ENCODE measurements around the gene FRAS1. TPM values are rescaled to one million over a fixed set of nuclear protein-coding genes. Genes with fewer than 3 reads are reported as not detected.

The FRAS1 gene
- total and polyA plus RNA-seq, 2 donors (not counting 3 experiments of a cell fraction or from before 2014, with no cell fraction given): 1.4 to 3.6 TPM

DNA sequence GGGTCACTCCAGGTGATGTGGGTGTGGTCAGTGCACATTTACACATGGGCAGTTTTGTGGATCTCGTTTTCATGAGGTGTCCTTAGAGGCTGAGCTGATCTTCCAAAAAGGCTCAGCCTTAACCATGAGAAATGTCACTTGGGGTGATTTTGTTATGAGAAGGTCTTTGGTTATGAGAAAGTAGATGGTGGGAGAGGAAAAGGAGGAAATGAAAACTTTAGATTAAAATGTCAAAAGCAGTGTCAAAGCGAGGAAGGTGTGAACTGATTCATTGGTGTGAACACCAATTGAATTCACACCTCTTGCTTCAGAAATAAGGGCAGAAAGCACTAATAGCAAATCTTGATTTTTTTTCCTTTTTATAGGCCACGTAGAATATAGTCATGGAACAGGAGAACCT, 394.3 kb downstream of the FRAS1 start:
- dilution Hi-C loops (cut with MboI; ENCODE audit: extremely low pct_ligation_motif_present, low sequenced_read_pairs) (no loop called here), intact Hi-C loops (cut with micrococcal nuclease) (no loop called here)
- FAIRE-seq (no peak), DNase-seq (ENCODE audit: low read depth, low spot score) (no peak)
- Histone ChIP-seq H3K4me1 (ENCODE audit: control insufficient read depth, extremely low read depth, insufficient read depth, low read length) (no peaks in the 10 kb centered on the region), H3K27ac (ENCODE audit: insufficient read depth, low read depth, low read length) (no peak overlapping the region), H3K9me1 (replicated peaks; ENCODE audit: control insufficient read depth, extremely low read depth, insufficient read depth, low read length) (no peaks in the 10 kb centered on the region), H2AFZ (ENCODE audit: low read depth, low read length) (no peak overlapping the region), H3K9ac (replicated peaks; ENCODE audit: extremely low read depth, insufficient read depth, low read length) (no peak overlapping the region), H3K4me3 (replicated peaks in 1 of 3; ENCODE audit: insufficient read depth in 1 of 3, low read depth in 1 of 3, low read length in 3 of 3) (no peak overlapping the region), H3K27me3 (ENCODE audit: control insufficient read depth in 2 of 2, insufficient read depth in 2 of 2, low read length in 2 of 2) (no peaks in the 10 kb centered on the region), H3K9me3 (replicated peaks; ENCODE audit: control insufficient read depth, insufficient read depth, low read length) (no peaks in the 10 kb centered on the region), H3K79me2 (ENCODE audit: control insufficient read depth, insufficient read depth, low read length) (no peaks in the 10 kb centered on the region), H4K20me1 (replicated peaks; ENCODE audit: control insufficient read depth, extremely low read depth, insufficient read depth, low read length) (no peaks in the 10 kb centered on the region), H3K36me3 (ENCODE audit: control insufficient read depth in 2 of 2, extremely low read depth in 1 of 2, insufficient read depth in 2 of 2, low read length in 2 of 2) (no peaks in the 10 kb centered on the region), H3K4me2 (ENCODE audit: insufficient read depth, low read length) (no peak overlapping the region)
- POLR2A ChIA-PET: no interaction called here
- no peak for TF ChIP-seq POLR2AphosphoS5 (IDR thresholded peaks at IDR 0.05; ENCODE audit: insufficient read depth, low read depth, low read length)
- no peak for TF ChIP-seq POLR2A (IDR thresholded peaks at IDR 0.05; ENCODE audit: low read depth, low read length)
- TF ChIP-seq MYC (IDR thresholded peaks at IDR 0.05; ENCODE audit: low read depth, low read length): no peak
- no peak for TF ChIP-seq EZH2 (IDR thresholded peaks at IDR 0.05; ENCODE audit: borderline replicate concordance, low read depth, low read length, severe bottlenecking)
- TF ChIP-seq, protein P1, sequence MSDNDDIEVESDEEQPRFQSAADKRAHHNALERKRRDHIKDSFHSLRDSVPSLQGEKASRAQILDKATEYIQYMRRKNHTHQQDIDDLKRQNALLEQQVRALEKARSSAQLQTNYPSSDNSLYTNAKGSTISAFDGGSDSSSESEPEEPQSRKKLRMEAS (IDR thresholded peaks at IDR 0.05; ENCODE audit: insufficient read depth, insufficient read length): no peak
- no peak for TF ChIP-seq JUN (IDR thresholded peaks at IDR 0.05; ENCODE audit: borderline replicate concordance, insufficient read depth, insufficient read length, low read depth)
- no peak for TF ChIP-seq GATA2 (IDR thresholded peaks at IDR 0.05; ENCODE audit: insufficient read depth, insufficient read length, low read depth, low read length)
- TF ChIP-seq CTCF (IDR thresholded peaks at IDR 0.05; ENCODE audit: extremely low read depth in 1 of 2, insufficient read depth in 1 of 2, low read depth in 1 of 2, low read length in 2 of 2): no peak
- TF ChIP-seq FOS (IDR thresholded peaks at IDR 0.05; ENCODE audit: borderline replicate concordance, insufficient read depth, low read length): no peak
- CTCF ChIA-PET: no interaction called here
- no TSS peak for BruUV-seq (replicated peaks)

Data from endothelial cell of umbilical vein (primary cell).